ENCODE measurements around the gene SEMA4F.
A peak's percentile ranks its signal among the peaks of the same experiment; 100 is the strongest.

The SEMA4F gene

GRCh38 chr2:74707837-74708236 lies 53.8 kb downstream of the SEMA4F start:
- DNase-seq (ENCODE audit: low read depth in 2 of 2) = no peak

GRCh38 chr2:74708296-74708695 lies 54.2 kb downstream of the SEMA4F start:
- DNase-seq (ENCODE audit: low read depth in 2 of 2) = no peak

GRCh38 chr2:74708883-74709282 lies 54.8 kb downstream of the SEMA4F start:
- DNase-seq (ENCODE audit: low read depth in 2 of 2) = no peak

- DNase-seq (ENCODE audit: low read depth in 2 of 2) = no peak
Observed at GRCh38 chr2:74712223-74713053, 58.4 kb downstream of the SEMA4F start.

- DNase-seq (ENCODE audit: low read depth in 2 of 2) = no peak
Observed at GRCh38 chr2:74714691-74715080, 60.6 kb downstream of the SEMA4F start.

GRCh38 chr2:74715081-74715791 lies 61.2 kb downstream of the SEMA4F start:
- peak; percentile 52 to 58 for DNase-seq (ENCODE audit: low read depth in 2 of 2)

GRCh38 chr2:74715880-74716279 lies 61.8 kb downstream of the SEMA4F start:
- no peak for DNase-seq (ENCODE audit: low read depth in 2 of 2)

- no peak for DNase-seq (ENCODE audit: low read depth in 2 of 2)
Observed at GRCh38 chr2:74719066-74719465, 65.0 kb downstream of the SEMA4F start.

GRCh38 chr2:74721316-74721715 lies 67.3 kb downstream of the SEMA4F start:
- no peak for DNase-seq (ENCODE audit: low read depth in 2 of 2)

GRCh38 chr2:74724496-74724895 lies 70.4 kb downstream of the SEMA4F start:
- DNase-seq (ENCODE audit: low read depth in 2 of 2) = no peak

- no peak for DNase-seq (ENCODE audit: low read depth in 2 of 2)
Observed at GRCh38 chr2:74725287-74725686, 71.2 kb downstream of the SEMA4F start.

- no peak for DNase-seq (ENCODE audit: low read depth in 2 of 2)
Observed at GRCh38 chr2:74728842-74729241, 74.8 kb downstream of the SEMA4F start.

- no peak for DNase-seq (ENCODE audit: low read depth in 2 of 2)
Observed at GRCh38 chr2:74730530-74730929, 76.5 kb downstream of the SEMA4F start.

Data from activated CD8-positive, alpha-beta memory T cell treated with anti-CD3 and anti-CD28 coated beads for 4 hours (primary cell).